Thyroid gland (tissue), 4 donors: ENCODE results near the gene PLTP. TPM values are rescaled to one million over a fixed set of nuclear protein-coding genes. Genes with fewer than 3 reads are reported as not detected.
A peak's percentile ranks its signal among the peaks of the same experiment; 100 is the strongest.

Experiments used
- DNase-seq, 2 donors: peaks; one replicate each; pipeline ENCODE4 v3.0.0-alpha.2; 2019
- H3K27ac ChIP-seq, 3 donors: fragments of 200-600 bp; sonication (generic); 1 replicate in 2 of 3; 2 replicates in 1 of 3; pipeline ENCODE4 v1.5.1; 2016 to 2019; ENCODE audit warnings: mild to moderate bottlenecking in 1 of 3, moderate library complexity in 1 of 3
- H3K27me3 ChIP-seq: fragments of 200-600 bp; sonication (generic); one replicate; pipeline ENCODE4 v1.5.1; 2019
- H3K36me3 ChIP-seq, 2 donors: fragments of 200-600 bp; sonication (generic); one replicate each; pipeline ENCODE4 v1.5.1; 2016 to 2019
- H3K4me1 ChIP-seq, 2 donors: fragments of 200-600 bp; sonication (generic); one replicate each; pipeline ENCODE4 v1.5.1; 2017 to 2019
- H3K4me3 ChIP-seq, 3 donors: fragments of 200-600 bp; sonication (generic); replicated peaks in 1 of 3; 1 replicate in 2 of 3; 2 replicates in 1 of 3; pipeline ENCODE4 v1.5.1; 2016; ENCODE audit warnings: mild to moderate bottlenecking in 1 of 3
- H3K9me3 ChIP-seq: fragments of 200-600 bp; sonication (generic); one replicate; pipeline ENCODE4 v1.5.1; 2017
- POLR2A ChIP-seq, 2 donors: fragments of 450-650 bp; IDR thresholded peaks; one replicate each; pipeline ENCODE4 v1.6.1; 2017; ENCODE audit warnings: antibody characterized with exemption in 2 of 2, mild to moderate bottlenecking in 2 of 2, moderate library complexity in 1 of 2
- WGBS, 2 donors: methylation state at CpG; one replicate each; pipeline ENCODE4 v1.1.5; 2017; 5-methylcytosine and 5-hydroxymethylcytosine counted together
- intact Hi-C: fragments of 100-400 bp; cut with DNase I; formaldehyde crosslinking; loops from one replicate; pipeline ENCODE4 v1.15.1; 2023
- total RNA-seq, 4 donors: library from RNA; depleted of rRNA; stranded (reverse); fragments of >200 nt; gene quantifications; one replicate each; pipeline ENCODE4 v1.2.3, GENCODE V29; 2016
- TF ChIP-seq, protein P1 (sequence below), 6 experiments: fragments of 200-600 bp in 3 of 6; fragments of 450-650 bp in 3 of 6; sonication (generic) in 3 of 6; IDR thresholded peaks; one replicate each; pipeline ENCODE4 v1.5.1; 2016 to 2019; ENCODE audit warnings: antibody characterized with exemption in 6 of 6, mild to moderate bottlenecking in 2 of 6, inconsistent platforms in 1 of 6, moderate library complexity in 1 of 6

PLTP gene
- total RNA-seq, 4 donors from 2014 or later = 22.7 to 260 (median 70.1) TPM

- TF ChIP-seq, protein P1, sequence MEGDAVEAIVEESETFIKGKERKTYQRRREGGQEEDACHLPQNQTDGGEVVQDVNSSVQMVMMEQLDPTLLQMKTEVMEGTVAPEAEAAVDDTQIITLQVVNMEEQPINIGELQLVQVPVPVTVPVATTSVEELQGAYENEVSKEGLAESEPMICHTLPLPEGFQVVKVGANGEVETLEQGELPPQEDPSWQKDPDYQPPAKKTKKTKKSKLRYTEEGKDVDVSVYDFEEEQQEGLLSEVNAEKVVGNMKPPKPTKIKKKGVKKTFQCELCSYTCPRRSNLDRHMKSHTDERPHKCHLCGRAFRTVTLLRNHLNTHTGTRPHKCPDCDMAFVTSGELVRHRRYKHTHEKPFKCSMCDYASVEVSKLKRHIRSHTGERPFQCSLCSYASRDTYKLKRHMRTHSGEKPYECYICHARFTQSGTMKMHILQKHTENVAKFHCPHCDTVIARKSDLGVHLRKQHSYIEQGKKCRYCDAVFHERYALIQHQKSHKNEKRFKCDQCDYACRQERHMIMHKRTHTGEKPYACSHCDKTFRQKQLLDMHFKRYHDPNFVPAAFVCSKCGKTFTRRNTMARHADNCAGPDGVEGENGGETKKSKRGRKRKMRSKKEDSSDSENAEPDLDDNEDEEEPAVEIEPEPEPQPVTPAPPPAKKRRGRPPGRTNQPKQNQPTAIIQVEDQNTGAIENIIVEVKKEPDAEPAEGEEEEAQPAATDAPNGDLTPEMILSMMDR (IDR thresholded peaks at IDR 0.05) = no peak
- no peak for TF ChIP-seq POLR2A (IDR thresholded peaks at IDR 0.05)
- peaks cover 8 to 23% of the 10 kb centered on the region in 2 donors for H3K4me1 ChIP-seq
- no peak overlapping the region for H3K27ac ChIP-seq
- intact Hi-C loops = no loop called here
- peaks cover 9 to 14% of the 10 kb centered on the region in 2 donors for H3K36me3 ChIP-seq
- 93 to 95% methylated on average over 12 to 15 of the region's 19 CpGs for WGBS, 2 donors
- no peak overlapping the region for H3K4me3 ChIP-seq
- no peak for DNase-seq
- no peaks in the 10 kb centered on the region for H3K27me3 ChIP-seq
- H3K9me3 ChIP-seq = no peaks in the 10 kb centered on the region
These were observed 25.2 kb downstream of the PLTP start for GRCh38 chr20:45886590-45887345.

DNA sequence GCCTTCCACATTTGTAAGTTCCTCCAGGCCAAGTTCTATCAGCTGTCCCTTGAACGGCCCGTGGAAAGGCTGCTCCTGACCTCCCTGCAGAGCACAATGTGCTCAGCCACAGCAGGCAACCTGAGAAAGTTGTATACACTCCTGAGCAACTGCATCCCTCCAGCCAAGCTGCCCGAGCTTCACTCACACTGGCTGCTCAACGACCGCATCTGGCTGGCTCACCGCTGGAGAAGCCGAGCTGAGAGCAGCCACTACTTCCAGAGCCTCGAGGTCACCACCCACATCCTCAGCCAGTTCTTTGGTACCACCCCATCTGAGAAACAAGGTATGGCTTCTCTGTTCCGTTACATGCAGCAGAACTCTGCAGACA, 28.9 kb downstream of the PLTP start:
- no peak for DNase-seq
- TF ChIP-seq POLR2A (IDR thresholded peaks at IDR 0.05) = no peak
- TF ChIP-seq, protein P1 (IDR thresholded peaks at IDR 0.05) = no peak
- no peaks in the 10 kb centered on the region for H3K9me3 ChIP-seq
- no peak overlapping the region for H3K27ac ChIP-seq
- intact Hi-C loops = no loop called here
- H3K4me1 ChIP-seq = peaks cover 9 to 21% of the 10 kb centered on the region in 2 donors
- H3K27me3 ChIP-seq = no peaks in the 10 kb centered on the region
- H3K36me3 ChIP-seq = peaks cover 9 to 18% of the 10 kb centered on the region in 2 donors
- no peak overlapping the region for H3K4me3 ChIP-seq
- whole genome bisulfite sequencing, 2 donors = 81 to 86% methylated on average over 8 to 9 of the region's 9 CpGs

- Histone ChIP-seq H3K27me3 (no peaks in the 10 kb centered on the region), H3K9me3 (no peaks in the 10 kb centered on the region), H3K4me1 (peaks cover 9 to 21% of the 10 kb centered on the region in 2 donors), H3K4me3 (no peak overlapping the region), H3K36me3 (peaks cover 9 to 23% of the 10 kb centered on the region in 2 donors), H3K27ac (no peak overlapping the region)
- TF ChIP-seq POLR2A (IDR thresholded peaks at IDR 0.05) = no peak
- TF ChIP-seq, protein P1 (IDR thresholded peaks at IDR 0.05) = no peak
- DNase-seq = no peak
- 84 to 89% methylated on average over 4 of the region's 4 CpGs for WGBS, 2 donors
- intact Hi-C loops = no loop called here
These were observed 29.4 kb downstream of the PLTP start for GRCh38 chr20:45882469-45883099.

- 0% methylated on average over 22 to 23 of the region's 23 CpGs for WGBS, 2 donors
- peak within 1 kb of the TSS in 2 of 3 donors; percentile 48 to 88 for H3K4me3 ChIP-seq
- peaks cover 9 to 21% of the 10 kb centered on the region in 2 donors for H3K4me1 ChIP-seq
- peak; percentile 99 to 100 for DNase-seq
- TF ChIP-seq, protein P1 (IDR thresholded peaks at IDR 0.05) = no peak
- peak in 1 of 2 donors; percentile 73 for TF ChIP-seq POLR2A (IDR thresholded peaks at IDR 0.05)
- intact Hi-C loops = no loop called here
- H3K9me3 ChIP-seq = no peaks in the 10 kb centered on the region
- peaks cover 9 to 29% of the 10 kb centered on the region in 2 donors for H3K36me3 ChIP-seq
- H3K27me3 ChIP-seq = no peaks in the 10 kb centered on the region
- H3K27ac ChIP-seq = peak within 1 kb of the TSS; percentile 80 to 97 (median 86)
These were observed 30.8 kb downstream of the PLTP start, which contains the start of gene ZSWIM1 for GRCh38 chr20:45880988-45881788. Gene ZSWIM1 (plus strand): TSS chr20:45881227. CDS start chr20:45882593, 1,366 bp downstream.
